Ovary (tissue), 3 donors: ENCODE measurements around the gene RADIL.

Experiments used
- CTCF ChIP-seq, 3 donors: fragments of 450-650 bp in 2 of 3; fragments of 200-600 bp in 1 of 3; IDR thresholded peaks; one replicate each; pipeline versions ENCODE4 v1.5.1 to v1.8.0; 2016 to 2022; ENCODE audit warnings: antibody characterized with exemption in 3 of 3, mild to moderate bottlenecking in 1 of 3
- POLR2A ChIP-seq: fragments of 450-650 bp; IDR thresholded peaks from one replicate; pipeline ENCODE4 v1.6.1; 2017; ENCODE audit warnings: antibody characterized with exemption, mild to moderate bottlenecking, moderate library complexity
- donor health status: DM: no; HTN: no; CAD: no.

GRCh38 chr7:4845740-4846142, 37.8 kb downstream of the RADIL start:
- TF ChIP-seq CTCF (IDR thresholded peaks at IDR 0.05): no peak
- TF ChIP-seq POLR2A: no peak
